HG03432 (cell line): Measurements from ENCODE around the gene EFNB1.
"Not testable (repeated sequence)": the region's sequence is repeated elsewhere in the genome, so short reads cannot be mapped to it uniquely, and the experiment has no call there.

Source experiments
- ATAC-seq: cut with Tn5 transposase; IDR thresholded peaks from one replicate; pipeline ENCODE4 v1.9.1; 2021; ENCODE audit warnings: mild to moderate bottlenecking, moderate library complexity; ENCODE audit not compliant: unreplicated experiment

EFNB1 gene

DNA sequence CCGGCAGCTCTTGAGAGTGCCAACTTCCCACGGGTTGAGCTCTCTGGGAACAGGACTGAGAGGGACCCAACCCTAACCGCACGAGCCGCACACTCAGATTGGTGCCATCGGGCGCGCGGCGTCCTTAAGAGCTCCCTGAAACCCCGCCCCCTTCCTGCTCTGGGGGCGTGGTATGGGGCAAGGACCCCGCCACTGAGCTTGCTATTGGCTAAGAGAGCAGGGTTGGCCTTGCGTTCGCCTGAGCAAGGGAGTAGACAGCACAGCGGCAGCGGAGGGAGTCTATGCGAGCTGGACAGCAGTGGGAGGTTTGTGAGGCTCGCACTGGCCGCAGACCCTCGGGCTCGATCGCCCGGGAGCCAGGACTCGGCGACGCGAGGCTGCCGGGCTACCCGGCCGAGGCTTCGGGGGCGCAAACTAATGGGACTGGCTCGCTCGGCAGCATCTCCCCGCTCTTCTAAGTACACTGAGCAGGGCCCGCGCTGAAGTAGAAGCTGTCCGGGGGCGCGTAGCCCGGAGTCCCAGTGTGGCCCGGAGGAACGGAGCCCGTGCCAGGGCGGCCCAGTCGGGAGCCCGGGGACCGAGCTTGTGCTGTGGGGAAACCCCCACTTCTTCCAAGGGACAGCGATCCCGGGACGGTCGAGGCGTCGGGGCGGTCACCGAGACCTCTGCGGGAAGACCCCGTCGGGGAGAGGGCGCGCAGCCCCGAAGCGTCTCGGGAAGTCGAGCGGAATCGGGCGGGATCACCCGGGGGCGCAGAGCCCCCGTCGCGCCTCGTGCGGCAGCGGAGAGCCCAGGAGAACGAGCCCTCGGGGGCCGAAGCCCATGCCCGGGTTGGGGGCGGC is at the start of gene EFNB1:
TSS of gene EFNB1 (plus strand) at position 282 of the 842 bp plus-strand sequence. CDS start 756 bp downstream, outside the sequence.
- peak; percentile 92 for ATAC-seq

DNA sequence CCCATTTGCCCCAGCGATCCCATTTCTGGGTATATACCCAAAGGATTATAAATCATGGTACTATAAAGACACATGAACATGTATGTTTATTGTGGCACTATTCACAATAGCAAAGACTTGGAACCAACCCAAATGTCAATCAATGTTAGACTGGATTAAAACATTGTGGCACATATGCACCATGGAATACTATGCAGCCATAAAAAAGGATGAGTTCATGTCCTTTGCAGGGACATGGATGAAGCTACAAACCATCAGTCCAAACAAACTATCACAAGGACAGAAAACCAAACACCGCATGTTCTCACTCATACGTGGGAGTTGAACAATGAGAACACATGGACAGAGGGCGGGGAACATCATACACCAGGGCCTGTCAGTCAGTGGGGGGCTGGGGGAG is 47.5 kb upstream of the EFNB1 start:
- ATAC-seq: not testable (repeated sequence)

DNA sequence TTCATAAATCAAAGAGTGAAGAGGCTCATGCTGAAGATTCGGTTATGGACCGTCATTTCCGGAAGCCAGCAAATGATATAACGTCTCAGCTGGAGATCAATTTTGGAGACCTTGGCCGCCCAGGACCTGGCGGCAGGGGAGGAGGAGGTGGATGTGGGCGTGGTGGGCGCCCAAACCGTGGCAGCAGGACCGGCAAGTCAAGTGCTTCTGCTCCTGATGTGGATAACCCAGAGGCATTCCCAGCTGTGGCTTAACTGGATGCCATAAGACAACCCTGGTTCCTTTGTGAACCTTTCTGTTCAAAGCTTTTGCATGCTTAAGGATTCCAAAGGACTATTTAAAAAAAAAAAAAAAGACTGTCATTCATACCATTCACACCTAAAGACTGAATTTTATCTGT is 44.0 kb upstream of the EFNB1 start:
- no peak for ATAC-seq

DNA sequence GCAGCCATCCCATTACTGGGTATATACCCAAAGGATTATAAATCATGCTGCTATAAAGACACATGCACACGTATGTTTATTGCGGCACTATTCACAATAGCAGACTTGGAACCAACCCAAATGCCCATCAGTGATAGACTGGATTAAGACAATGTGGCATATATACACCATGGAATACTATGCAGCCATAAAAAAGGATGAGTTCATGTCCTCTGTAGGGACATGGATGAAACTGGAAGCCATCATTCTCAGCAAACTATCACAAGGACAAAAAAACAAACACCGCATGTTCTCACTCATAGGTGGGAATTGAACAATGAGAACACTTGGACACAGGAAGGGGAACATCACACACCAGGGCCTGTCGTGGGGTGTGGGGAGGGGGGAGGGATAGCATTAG is 42.2 kb upstream of the EFNB1 start:
- ATAC-seq: not testable (repeated sequence)

DNA sequence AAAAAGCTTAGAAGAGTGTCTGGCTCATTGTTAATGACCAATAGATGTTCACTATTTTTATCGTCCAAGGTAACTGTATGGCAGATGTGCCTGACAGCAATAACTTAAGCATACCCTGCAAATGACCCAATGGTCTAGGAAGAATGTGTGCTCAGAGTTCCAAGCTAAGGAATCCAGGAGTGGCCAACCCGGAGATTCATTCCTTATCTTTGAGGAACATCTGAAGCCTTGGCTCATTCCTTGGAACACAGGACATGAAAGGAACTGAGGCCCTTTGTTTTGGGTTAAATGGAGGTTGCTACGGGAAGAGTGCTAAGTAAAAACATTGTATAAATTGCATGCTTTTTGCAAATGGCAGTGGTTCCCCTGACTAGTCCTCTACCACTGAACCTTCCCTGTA is 38.9 kb upstream of the EFNB1 start:
- no peak for ATAC-seq

DNA sequence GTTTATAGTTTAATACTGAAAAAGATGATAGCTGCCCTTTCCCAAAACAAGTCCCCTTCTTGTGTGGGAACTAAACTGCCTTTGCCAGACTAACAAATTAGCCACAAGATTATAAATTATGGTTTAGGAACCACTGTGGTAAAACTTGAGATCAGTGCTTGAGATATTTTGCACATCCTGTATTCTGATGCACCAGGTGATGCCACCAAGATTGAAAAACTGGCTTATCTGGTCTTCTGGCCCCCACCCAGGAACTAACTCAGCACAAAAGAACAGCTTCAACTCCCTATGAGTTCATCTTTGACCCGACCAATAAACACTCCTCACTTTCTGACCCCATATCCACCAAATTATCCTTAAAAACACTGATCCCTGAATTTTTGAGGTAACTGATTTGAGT is 36.7 kb upstream of the EFNB1 start:
- ATAC-seq: no peak

DNA sequence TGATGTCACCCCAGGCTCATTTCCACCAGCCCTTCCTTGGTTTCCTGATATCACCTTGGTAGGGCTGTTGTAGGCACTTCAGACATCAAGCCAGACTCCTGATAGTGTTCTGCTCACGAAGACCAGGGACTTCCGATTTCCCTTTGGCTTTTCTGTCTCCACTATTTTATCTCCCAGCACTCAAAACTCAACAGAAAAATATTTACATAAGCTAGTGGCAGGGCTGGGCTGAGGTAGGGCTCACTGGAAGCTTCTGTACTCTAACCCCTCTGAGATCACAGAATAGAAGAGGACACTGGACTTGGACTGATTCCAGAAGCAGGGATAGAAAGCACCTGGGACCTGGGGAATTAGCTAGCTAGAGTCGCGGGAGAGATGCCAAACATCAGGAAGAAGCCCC is 34.4 kb upstream of the EFNB1 start:
- no peak for ATAC-seq

DNA sequence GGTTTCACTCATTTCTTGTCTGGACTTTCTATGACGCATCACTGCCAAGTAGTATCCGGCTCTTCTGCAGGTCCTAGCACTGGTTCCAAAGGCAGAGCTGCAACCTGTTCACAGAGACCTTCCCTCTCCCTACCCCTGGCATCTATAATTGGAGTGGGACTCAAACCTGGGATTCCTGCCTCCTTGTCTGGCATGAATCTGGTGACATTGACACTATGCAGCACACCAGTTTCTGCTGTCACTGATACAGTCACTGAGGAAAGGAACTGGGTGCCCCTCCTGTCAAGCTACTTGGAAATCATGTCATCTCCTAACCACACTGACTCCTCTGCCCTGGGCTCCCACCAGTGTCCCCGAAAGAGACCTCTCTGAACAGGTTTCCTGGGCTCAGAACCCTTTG is 33.1 kb upstream of the EFNB1 start:
- no peak for ATAC-seq

DNA sequence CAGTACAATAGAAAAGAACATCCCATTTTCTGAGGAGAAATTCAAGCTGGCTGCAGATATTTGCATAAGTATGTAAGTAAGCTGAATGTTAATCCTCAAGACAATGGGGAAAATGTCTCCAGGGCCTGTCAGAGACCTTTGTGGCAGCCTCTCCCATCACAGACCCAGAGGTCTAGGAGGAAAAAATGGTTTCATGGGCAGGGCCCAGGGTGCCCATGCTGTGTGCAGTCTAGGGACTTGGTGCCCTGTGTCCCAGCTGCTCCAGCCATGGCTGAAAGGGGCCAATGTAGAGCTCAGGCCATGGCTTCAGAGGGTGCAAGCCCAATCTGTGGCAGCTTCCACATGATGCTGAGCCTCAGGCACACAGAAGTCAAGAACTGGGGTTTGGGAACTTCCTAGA is 30.4 kb upstream of the EFNB1 start:
- not testable (repeated sequence) for ATAC-seq

DNA sequence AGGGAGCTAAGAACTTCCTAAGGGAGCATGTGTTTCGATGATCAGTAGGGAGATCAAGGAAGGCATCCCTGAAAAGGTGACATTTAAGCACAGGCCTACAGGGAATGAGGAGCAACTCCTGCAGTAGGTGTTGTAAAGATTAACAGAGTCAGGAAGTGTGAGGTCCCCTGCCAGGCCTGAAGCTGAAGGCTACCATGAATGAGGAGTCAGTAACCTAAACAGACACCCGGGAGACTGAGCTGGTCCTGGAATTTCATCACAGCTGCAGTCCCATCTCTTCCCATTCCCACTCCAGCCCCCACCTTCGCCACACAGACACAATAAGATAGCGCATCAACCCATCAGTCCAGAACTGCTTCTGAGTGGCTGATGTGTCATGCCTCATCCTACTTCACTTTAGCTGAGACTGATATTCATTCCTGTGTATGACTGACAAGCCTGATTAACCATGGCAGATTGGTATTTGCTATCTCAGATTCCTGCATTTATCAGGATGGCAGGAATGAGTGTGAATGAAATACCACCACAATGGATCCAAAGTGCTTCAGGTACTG is 27.0 kb upstream of the EFNB1 start:
- no peak for ATAC-seq

DNA sequence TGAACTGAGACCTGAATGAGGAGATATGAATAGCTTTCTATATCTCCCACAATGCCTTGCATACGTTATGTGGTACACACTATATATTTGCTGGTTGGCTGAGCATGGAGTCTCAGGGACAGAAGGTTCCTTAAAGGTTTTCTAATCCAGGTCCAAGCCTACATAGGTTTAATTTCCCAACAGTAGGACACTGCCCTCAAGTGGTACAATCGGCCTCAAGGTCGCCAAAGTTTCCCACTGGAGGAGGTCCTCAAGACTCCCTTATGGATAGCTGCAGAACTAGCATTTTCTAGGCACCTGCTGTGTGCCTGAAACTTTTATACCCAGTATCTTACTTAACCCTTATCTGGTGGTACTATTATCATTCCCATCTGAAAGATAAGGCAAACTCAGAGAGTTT is 21.0 kb upstream of the EFNB1 start:
- ATAC-seq: no peak

DNA sequence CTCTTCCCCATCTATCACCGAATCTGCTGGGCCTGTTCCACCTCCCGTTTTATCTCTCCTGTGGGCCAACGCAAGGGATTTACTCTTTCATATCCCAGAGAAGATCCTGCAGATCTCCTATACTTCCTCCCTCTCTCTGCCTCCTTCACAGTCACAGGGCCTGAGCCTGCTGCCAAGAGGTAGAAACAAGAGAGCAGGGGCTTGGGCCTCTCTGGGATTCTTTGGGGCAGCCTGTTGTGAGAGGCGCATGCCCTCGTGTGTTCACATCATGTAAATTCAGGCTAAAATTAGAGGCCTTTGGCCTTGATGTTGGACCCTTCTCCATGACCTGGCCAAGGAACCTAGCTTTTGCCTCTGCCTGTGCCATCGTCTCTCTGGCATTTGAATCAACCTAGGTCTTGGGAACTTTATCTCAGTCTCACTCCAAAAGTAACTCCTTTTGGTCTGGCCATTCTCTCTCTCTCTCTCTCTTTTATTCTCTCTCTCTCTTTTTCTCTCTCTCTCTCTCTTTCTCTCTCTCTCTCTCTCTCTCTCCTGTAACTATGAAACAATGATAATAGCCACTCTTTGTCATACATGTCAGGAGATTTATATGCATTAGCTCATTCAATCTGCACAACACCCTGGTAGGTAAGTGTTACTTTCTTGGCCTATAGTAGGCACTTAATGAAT is 20.0 kb upstream of the EFNB1 start:
- no peak for ATAC-seq

DNA sequence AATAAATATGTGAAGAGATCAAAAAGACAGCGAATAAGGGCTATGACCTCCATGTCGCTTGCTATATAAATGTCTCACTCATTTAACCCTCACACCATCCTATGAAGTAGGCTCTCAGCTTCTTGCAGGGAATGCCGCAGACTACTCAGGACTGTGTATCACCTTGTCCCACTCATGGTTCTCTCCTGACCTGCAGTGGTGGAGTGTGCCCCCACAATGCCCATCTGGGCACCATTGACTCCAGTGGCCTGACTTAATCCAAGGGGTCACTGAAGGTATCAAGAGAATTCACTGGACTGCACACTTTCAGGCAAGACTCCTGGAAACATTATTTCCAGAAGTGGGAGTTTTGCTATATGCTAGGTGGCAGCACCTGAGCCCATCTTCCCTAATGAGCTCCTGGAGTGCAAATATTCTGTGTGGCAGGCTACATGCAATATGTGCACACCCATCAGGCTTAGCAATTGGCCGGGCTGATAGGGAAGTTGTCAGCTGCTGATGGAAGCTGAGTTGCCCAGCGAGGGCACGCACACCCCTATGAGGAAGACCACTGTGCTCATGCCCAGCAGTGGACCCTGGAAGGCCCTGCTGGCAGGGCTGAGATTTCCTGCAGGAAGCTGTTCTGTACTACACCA is 8.2 kb upstream of the EFNB1 start:
- ATAC-seq: no peak

DNA sequence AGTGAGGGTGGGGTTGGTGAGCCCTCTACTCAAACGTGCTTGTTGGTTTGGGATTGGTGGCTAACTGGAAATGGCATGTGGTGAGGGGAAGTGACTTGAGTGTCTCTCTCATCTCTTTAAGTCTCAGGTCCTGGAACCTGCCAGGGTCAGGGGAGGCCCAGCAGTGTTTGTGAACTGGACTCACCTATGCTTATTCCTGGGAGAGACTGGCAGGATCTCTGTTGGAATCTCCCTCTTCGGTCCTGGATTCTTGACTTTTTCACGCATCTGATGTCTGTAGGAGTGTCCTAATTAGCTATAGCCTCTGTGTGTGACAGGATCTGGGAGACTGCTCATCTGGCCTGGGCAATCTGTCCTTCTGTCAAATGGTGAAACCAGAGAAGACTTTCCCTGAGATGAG is 7.2 kb upstream of the EFNB1 start:
- no peak for ATAC-seq

DNA sequence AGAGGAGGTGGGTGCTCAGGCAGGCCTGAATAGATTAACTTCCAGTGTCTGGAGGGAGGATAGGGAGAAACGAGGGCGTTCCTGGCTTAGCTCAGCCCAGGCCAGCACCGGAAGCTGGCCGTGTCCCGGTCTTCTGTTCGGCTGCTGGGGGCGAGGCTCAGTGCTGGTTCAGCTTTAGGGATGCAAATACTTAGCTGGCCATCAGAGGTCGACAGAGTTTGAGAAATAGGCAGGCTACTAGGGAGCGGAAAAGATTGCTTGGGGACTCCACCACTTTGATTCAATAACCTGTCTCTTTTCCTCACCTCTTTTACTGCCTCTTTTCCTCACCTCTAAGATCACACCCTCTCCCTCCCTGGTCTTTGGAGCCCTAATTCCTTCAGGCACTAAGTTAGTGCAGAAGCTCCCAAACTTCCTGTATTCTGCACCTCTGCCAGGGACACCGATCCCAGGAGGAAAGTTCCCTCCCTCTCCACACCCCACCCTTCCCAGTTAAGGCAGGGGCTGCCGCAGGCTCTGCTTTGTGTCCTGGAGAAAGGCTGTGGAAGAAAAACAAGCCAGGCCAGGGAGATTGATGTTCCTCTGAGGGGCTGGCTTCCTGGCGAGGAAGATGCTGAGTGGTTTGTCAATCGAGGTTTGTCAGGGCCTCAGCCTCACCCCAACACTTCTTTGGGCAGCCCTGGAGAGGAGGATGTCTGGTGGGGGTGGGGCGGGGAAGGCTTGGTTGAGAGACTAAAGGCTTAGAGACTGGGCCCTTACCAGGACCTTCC is 6.0 kb upstream of the EFNB1 start:
- ATAC-seq: peak; percentile 63

DNA sequence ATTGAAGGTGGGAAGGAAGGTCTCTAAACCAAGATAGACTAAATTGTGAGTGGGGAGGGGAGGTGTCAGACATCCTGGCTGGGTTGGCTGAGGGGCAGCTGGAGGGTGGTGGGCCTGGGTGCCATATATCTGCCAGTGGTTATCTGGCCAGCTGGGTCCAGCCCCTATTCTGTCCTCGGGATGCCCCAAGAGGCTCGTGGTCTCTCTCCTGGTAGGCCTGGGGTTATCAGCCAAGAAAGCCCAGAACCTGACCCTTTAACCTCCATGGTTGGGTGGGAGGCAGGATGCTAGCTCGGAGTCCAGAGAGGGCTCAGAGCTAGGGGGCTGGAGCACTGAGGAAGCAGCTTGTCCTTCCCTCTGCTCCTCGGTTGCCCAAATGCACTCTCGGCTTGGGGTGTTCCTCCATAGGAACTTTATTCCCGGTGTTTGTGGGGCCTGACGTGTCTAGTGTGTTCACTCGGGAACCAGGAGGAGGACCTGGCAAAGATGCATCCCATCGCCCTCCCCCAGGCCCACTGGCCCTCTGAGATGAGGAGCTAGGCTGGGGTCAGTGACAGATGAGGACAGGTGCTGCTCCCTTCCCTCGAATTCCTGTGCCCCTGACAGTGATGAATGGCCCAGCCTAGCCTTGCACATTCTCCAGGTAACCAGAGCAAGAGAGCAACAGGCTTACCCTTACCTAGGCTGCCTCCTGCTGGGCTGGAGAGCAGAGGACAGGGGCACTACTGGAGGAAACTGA is 5.2 kb upstream of the EFNB1 start:
- no peak for ATAC-seq

DNA sequence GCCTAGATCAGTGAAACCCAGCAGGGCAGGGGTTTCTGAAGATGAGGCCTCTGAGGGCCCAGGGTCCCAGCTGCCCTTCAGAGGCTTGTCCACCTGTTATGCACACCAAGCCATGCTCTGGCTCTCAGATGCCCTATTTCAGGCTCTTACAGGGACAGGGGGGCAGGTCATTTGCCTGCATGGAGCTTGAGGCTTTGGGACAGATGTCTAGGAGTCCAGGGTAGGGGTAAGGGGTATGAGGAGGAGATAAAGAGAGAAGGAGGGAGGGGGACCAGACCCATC is 4.7 kb upstream of the EFNB1 start:
- ATAC-seq: no peak

DNA sequence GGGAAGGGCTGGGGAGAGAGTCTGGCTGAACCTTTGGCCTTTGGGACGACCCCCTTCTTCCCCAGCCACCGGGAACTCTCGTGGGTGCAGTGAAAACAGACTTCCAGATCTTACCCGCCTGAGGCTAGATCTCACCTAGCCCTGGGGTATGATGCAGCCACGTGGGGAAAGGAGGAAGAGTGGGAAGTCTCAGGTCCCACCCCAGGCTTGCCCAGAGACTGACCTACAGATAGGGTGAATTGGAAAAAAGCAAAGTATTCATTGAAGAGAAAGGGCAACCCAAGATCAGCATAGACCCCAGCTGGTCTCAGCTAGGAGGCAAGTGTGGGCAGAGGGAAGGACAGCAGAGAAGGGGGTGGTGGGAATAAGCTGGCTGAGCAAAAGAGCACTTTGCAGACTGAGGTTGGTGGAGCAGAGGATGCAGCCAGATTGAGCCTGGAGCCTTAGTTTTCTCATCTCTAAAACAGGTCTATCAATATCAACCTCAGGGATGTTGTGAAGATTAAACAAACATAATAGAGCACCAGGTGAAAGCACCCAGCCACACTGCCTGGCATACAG is 4.2 kb upstream of the EFNB1 start:
- no peak for ATAC-seq

DNA sequence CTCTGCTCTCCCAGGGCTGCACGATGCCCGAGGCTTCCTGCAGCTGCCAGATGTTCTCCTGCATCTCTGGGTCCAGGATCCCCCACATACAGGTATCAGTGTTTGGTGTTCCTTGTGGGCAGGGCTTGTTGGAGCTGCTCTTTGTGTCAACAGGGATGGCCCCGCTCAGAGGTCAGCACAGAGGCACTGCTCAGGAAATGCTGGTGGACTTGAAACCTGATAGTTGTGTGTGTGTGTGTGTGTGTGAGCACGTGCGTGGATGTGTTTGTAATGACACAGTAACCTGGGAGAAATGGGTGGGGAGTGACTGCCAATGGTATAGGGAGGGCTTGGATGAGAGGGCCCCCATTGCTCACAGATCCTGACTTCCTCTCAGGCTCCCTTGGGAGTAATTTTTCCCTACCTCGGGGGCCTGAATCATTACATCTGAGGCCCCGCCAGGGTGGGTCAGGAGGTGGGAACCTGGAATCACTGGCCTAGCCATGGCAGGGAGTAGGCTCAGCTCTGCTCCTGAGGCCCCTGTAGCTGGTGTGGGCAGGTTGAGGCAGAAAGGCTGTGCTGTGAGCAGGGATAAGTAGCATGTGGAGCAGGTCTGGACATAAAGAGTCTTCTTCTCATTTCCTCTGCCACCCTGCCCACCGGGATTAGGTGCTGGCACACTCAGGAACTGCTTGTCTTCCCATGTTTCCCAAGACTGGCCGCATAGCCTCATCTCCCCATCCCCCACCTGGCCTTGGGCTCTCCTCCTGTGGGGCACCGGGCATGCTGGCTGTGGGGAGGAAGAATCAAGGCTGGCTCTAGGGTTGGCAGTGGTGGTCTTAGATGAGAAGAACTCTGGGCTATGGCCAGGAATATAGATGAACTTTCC is 2.5 kb upstream of the EFNB1 start:
- ATAC-seq: no peak
